Skeletal muscle tissue (tissue), 4 donors: ENCODE data around the gene CDH12. TPM values are rescaled to one million over a fixed set of nuclear protein-coding genes. Genes with fewer than 3 reads are reported as not detected.
"Not testable (repeated sequence)": the region's sequence is repeated elsewhere in the genome, so short reads cannot be mapped to it uniquely, and the experiment has no call there.

Experiments
- H3K27ac ChIP-seq: one replicate; pipeline ENCODE4 v1.7.0; 2013; ENCODE audit warnings: mild to moderate bottlenecking, low read depth, low read length, inconsistent platforms
- H3K27me3 ChIP-seq, 3 donors: one replicate each; pipeline ENCODE4 v1.7.0; 2013; ENCODE audit warnings: low read length in 3 of 3; ENCODE audit not compliant: control insufficient read depth in 3 of 3, insufficient read depth in 3 of 3
- H3K36me3 ChIP-seq, 3 donors: one replicate each; pipeline ENCODE4 v1.7.0; 2013; ENCODE audit warnings: low read length in 3 of 3; ENCODE audit not compliant: control insufficient read depth in 3 of 3, insufficient read depth in 3 of 3
- H3K4me1 ChIP-seq, 3 donors: one replicate each; pipeline ENCODE4 v1.7.0; 2013; ENCODE audit warnings: low read length in 3 of 3, mild to moderate bottlenecking in 3 of 3; ENCODE audit not compliant: control insufficient read depth in 3 of 3, insufficient read depth in 3 of 3
- H3K4me3 ChIP-seq, 3 donors: one replicate each; pipeline ENCODE4 v1.7.0; 2013; ENCODE audit warnings: low read length in 3 of 3
- H3K9ac ChIP-seq, 3 donors: one replicate each; pipeline ENCODE4 v1.7.0; 2013; ENCODE audit warnings: low read length in 3 of 3, mild to moderate bottlenecking in 3 of 3, moderate library complexity in 2 of 3, low read depth in 1 of 3
- H3K9me3 ChIP-seq, 3 donors: one replicate each; pipeline ENCODE4 v1.7.0; 2013; ENCODE audit warnings: low read length in 3 of 3; ENCODE audit not compliant: control insufficient read depth in 3 of 3
- total RNA-seq: library from RNA; depleted of rRNA; stranded (reverse); fragments of >200 nt; gene quantifications from one replicate; pipeline ENCODE4 v1.2.3, GENCODE V29; 2014
- donor health status: Osteomylitis.

The CDH12 gene
- total RNA-seq, 1 donor from 2014 or later, result 1.6 TPM

DNA sequence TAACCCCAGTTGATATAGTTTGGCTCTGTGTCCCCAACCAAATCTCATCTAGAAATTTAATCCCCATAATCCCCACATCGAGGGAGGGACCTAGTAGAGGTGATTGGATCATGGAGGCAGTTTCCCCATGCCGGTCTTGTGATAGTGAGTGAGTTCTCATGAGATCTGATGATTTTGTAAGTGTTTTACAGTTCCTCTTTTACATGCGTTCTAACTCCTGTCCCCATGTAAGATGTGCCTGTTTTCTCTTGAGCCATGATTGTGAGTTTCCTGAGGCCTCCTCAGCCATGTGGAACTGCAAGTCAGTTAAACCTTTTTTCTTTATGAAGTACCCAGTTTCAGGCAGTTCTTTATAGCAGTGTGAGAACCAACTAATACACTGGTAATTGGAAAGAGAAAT is 73.6 kb downstream of the CDH12 start:
- Histone ChIP-seq H3K9me3 (peaks cover 0 to 2% (median 0%) of the 10 kb centered on the region in 3 donors), H3K9ac (no peak overlapping the region), H3K27me3 (no peaks in the 10 kb centered on the region), H3K4me1 (no peaks in the 10 kb centered on the region), H3K27ac (no peak overlapping the region), H3K36me3 (no peaks in the 10 kb centered on the region), H3K4me3 (no peak overlapping the region)

DNA sequence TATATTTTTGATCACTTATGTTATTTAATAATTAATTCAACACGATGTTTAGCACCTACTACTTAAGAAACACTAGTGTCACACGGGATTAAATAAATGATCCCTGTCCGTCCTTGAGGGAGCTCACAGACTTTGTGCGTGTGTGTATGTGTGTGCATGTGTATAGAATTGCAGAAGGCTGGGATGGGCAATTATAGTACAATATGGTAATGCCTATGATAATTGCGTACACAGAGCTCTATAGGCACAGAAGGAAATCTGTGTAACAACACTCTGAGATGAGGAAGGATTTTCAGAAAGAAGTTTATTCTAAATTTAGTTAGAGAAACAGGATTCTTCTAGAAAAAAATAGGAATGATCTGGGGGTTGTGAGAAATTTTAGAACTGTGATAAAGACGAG is 76.9 kb downstream of the CDH12 start:
- Histone ChIP-seq H3K9me3 (no peaks in the 10 kb centered on the region), H3K27me3 (no peaks in the 10 kb centered on the region), H3K9ac (no peak overlapping the region), H3K4me3 (no peak overlapping the region), H3K4me1 (no peaks in the 10 kb centered on the region), H3K27ac (no peak overlapping the region), H3K36me3 (no peaks in the 10 kb centered on the region)

- H3K4me3 ChIP-seq, H3K36me3 ChIP-seq, H3K27ac ChIP-seq, H3K4me1 ChIP-seq, H3K9ac ChIP-seq, H3K9me3 ChIP-seq, H3K27me3 ChIP-seq: not testable (repeated sequence)
These were observed 78.9 kb downstream of the CDH12 start for GRCh38 chr5:22774214-22774613.

DNA sequence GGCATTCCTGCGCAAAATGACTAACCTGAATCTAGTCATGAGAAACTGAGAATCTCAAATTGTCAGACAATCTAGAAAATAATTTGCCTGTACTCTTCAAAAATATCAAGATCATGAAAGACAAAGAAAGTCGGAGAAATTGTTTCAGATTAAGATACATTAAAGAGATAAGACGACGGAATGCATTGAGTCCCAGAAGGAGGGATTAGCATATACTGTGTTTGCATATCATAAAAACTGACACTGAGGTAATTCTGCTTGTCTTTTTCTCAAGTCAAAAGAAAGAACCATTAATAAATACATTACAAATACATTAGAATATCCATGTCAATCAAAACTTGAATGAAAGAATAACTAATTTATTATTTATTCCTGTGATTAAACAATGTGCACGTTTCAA is 88.4 kb downstream of the CDH12 start:
- no peak overlapping the region for H3K9ac ChIP-seq
- H3K4me1 ChIP-seq, result no peaks in the 10 kb centered on the region

GRCh38 chr5:22757776-22758175 is 95.4 kb downstream of the CDH12 start:
- Histone ChIP-seq H3K4me1 (no peaks in the 10 kb centered on the region), H3K9ac (no peak overlapping the region), H3K27me3 (no peaks in the 10 kb centered on the region), H3K4me3 (no peak overlapping the region), H3K36me3 (no peaks in the 10 kb centered on the region), H3K9me3 (no peaks in the 10 kb centered on the region), H3K27ac (no peak overlapping the region)

More for the DNA sequence above, 88.4 kb downstream of the CDH12 start:
- H3K9me3 ChIP-seq, result no peaks in the 10 kb centered on the region
- H3K36me3 ChIP-seq, result no peaks in the 10 kb centered on the region
- no peak overlapping the region for H3K27ac ChIP-seq
- no peaks in the 10 kb centered on the region for H3K27me3 ChIP-seq
- H3K4me3 ChIP-seq, result no peak overlapping the region

- H3K9me3 ChIP-seq, result no peaks in the 10 kb centered on the region
- H3K27ac ChIP-seq, result no peak overlapping the region
- no peak overlapping the region for H3K4me3 ChIP-seq
- H3K4me1 ChIP-seq, result no peaks in the 10 kb centered on the region
- no peak overlapping the region for H3K9ac ChIP-seq
- no peaks in the 10 kb centered on the region for H3K36me3 ChIP-seq
- no peaks in the 10 kb centered on the region for H3K27me3 ChIP-seq
These were observed 99.0 kb downstream of the CDH12 start for GRCh38 chr5:22754155-22754554.

- Histone ChIP-seq H3K27me3 (no peaks in the 10 kb centered on the region), H3K4me1 (no peaks in the 10 kb centered on the region), H3K4me3 (no peak overlapping the region), H3K9me3 (no peaks in the 10 kb centered on the region), H3K9ac (no peak overlapping the region), H3K36me3 (no peaks in the 10 kb centered on the region), H3K27ac (no peak overlapping the region)
These were observed 101.6 kb downstream of the CDH12 start for GRCh38 chr5:22751536-22751935.

GRCh38 chr5:22736443-22737003 is 116.6 kb downstream of the CDH12 start:
- H3K27ac ChIP-seq, result no peak overlapping the region
- no peaks in the 10 kb centered on the region for H3K27me3 ChIP-seq
- H3K36me3 ChIP-seq, result no peaks in the 10 kb centered on the region
- no peak overlapping the region for H3K4me3 ChIP-seq
- H3K4me1 ChIP-seq, result no peaks in the 10 kb centered on the region
- no peaks in the 10 kb centered on the region for H3K9me3 ChIP-seq
- H3K9ac ChIP-seq, result no peak overlapping the region

DNA sequence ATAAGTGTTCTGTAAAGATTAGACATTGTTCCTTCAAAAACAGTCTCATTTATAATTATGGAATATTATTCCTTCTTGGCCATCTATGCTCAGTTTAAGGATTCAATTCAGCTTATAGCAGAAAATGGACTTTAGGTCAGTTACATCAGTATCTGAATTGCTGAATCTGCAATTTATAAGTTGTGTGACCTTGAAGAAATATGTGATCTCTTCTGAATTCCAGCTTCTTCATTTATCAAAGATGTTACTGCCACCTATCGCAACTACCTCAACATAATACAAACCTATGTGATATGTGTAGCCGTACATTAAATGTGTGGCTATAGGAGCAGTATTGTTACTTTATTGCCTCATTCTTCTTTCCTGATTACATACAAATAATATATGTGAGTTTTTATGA is 118.2 kb downstream of the CDH12 start:
- no peaks in the 10 kb centered on the region for H3K36me3 ChIP-seq
- no peaks in the 10 kb centered on the region for H3K27me3 ChIP-seq
- H3K4me1 ChIP-seq, result no peaks in the 10 kb centered on the region
- H3K9me3 ChIP-seq, result no peaks in the 10 kb centered on the region
- no peak overlapping the region for H3K27ac ChIP-seq
- no peak overlapping the region for H3K9ac ChIP-seq
- H3K4me3 ChIP-seq, result no peak overlapping the region

GRCh38 chr5:22728610-22729009 is 124.5 kb downstream of the CDH12 start:
- Histone ChIP-seq H3K9me3 (no peaks in the 10 kb centered on the region), H3K36me3 (no peaks in the 10 kb centered on the region), H3K4me1 (no peaks in the 10 kb centered on the region), H3K4me3 (no peak overlapping the region), H3K9ac (no peak overlapping the region), H3K27me3 (no peaks in the 10 kb centered on the region), H3K27ac (no peak overlapping the region)

DNA sequence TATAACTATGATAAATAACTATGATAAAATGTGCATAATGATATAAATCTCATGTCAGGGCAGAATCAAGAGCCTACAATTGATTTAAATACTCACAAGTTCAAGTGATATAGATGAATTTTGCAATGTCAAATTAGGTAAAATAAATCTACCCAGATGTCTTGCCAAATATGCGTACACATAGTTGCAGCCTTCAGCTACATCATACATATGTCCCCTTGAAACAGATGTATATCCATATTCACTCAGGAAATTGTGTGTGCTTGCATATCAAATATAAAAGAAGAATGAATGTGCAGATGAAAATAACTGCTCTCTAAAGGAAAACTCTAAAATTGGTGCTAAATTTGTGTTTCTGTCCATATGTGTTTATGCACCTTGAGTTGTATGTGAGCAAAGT is 130.7 kb downstream of the CDH12 start:
- Histone ChIP-seq H3K27ac (no peak overlapping the region), H3K4me3 (no peak overlapping the region), H3K4me1 (no peaks in the 10 kb centered on the region), H3K9ac (no peak overlapping the region), H3K27me3 (no peaks in the 10 kb centered on the region), H3K36me3 (no peaks in the 10 kb centered on the region), H3K9me3 (no peaks in the 10 kb centered on the region)
